ENCODE measurements around the gene DHDH.

DNA sequence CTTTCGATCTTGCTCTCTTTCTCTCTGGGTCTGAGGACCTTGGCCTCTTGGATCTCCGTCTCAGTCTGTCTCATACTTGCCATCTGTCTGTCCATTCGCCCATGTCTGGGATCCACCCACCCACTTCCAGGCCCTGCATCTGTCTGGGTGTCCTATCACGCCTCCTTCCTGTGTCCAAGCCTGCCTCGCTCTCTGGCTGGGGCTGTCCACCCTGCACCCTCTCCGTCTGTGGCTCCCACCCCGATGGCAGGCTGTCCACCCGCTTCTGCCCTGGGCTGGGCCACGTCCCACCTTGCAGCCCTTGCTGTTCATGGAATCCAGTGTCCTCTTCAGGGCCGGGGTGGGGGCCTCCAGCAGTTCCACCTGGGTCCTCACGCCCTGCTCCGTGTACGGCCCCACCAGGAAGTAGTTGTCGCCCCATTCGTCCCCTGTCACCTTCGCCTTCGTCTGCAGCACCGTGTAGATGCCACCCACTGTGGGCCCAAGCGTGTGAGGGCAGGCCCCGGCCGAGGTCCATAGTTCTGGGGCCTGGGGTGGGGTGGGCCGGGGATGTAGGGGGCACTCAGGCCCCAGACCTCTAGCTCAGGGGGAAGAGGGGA lies 57.6 kb downstream of the DHDH start:
- TF ChIP-seq, protein P1, sequence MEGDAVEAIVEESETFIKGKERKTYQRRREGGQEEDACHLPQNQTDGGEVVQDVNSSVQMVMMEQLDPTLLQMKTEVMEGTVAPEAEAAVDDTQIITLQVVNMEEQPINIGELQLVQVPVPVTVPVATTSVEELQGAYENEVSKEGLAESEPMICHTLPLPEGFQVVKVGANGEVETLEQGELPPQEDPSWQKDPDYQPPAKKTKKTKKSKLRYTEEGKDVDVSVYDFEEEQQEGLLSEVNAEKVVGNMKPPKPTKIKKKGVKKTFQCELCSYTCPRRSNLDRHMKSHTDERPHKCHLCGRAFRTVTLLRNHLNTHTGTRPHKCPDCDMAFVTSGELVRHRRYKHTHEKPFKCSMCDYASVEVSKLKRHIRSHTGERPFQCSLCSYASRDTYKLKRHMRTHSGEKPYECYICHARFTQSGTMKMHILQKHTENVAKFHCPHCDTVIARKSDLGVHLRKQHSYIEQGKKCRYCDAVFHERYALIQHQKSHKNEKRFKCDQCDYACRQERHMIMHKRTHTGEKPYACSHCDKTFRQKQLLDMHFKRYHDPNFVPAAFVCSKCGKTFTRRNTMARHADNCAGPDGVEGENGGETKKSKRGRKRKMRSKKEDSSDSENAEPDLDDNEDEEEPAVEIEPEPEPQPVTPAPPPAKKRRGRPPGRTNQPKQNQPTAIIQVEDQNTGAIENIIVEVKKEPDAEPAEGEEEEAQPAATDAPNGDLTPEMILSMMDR (IDR thresholded peaks at IDR 0.05; ENCODE audit: low read depth, low read length, poor library complexity, severe bottlenecking), result no peak
- no peak for TF ChIP-seq EZH2phosphoT487 (IDR thresholded peaks at IDR 0.05; ENCODE audit: borderline replicate concordance, low read length)

Measured in DOHH2 (cell line).